Skeletal muscle satellite cell (primary cell): ENCODE measurements around the gene EDA.

Experiments
- H3K27me3 ChIP-seq: 2 replicates; pipeline ENCODE4 v1.7.0; 2013; ENCODE audit warnings: low read length; ENCODE audit not compliant: control insufficient read depth, insufficient read depth
- H3K36me3 ChIP-seq: 2 replicates; pipeline ENCODE4 v1.7.0; 2013; ENCODE audit warnings: mild to moderate bottlenecking, control low read depth, low read length; ENCODE audit not compliant: insufficient read depth
- H3K4me1 ChIP-seq: 2 replicates; pipeline ENCODE4 v1.7.0; 2013; ENCODE audit warnings: low read length; ENCODE audit not compliant: control insufficient read depth, insufficient read depth
- H3K4me2 ChIP-seq: 2 replicates; pipeline ENCODE4 v1.7.0; 2013; ENCODE audit warnings: mild to moderate bottlenecking, low read length
- H3K4me3 ChIP-seq: 2 replicates; pipeline ENCODE4 v1.7.0; 2013; ENCODE audit warnings: low read length
- H3K9ac ChIP-seq: 2 replicates; pipeline ENCODE4 v1.7.0; 2013; ENCODE audit warnings: mild to moderate bottlenecking, low read depth, low read length, moderate library complexity
- H3K9me3 ChIP-seq: replicated peaks from 2 replicates; pipeline ENCODE4 v1.7.0; 2013; ENCODE audit warnings: mild to moderate bottlenecking, control low read depth, low read length

EDA gene

DNA sequence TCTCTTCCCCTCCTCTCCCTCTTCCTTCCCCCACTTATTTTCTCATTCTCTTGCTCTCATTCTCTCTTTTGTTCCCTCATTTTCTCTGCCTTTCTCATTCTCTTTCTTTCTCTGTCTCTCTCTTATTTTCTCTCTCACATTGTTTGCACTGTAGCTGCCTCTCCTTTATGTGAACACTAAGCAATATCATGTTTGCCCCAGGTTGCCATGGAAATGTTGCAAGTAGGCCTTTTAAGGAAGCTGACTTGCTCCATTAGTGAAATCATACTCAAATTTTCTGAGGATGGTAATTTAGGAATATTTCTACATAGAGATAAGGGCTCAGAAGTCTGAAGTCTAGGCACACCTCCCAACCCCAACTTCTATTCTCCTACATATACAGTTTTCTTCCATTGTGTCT, 130.1 kb downstream of the EDA start:
- H3K4me1 ChIP-seq: no peaks in the 10 kb centered on the region
- no peaks in the 10 kb centered on the region for H3K9me3 ChIP-seq
- no peak overlapping the region for H3K4me3 ChIP-seq

DNA sequence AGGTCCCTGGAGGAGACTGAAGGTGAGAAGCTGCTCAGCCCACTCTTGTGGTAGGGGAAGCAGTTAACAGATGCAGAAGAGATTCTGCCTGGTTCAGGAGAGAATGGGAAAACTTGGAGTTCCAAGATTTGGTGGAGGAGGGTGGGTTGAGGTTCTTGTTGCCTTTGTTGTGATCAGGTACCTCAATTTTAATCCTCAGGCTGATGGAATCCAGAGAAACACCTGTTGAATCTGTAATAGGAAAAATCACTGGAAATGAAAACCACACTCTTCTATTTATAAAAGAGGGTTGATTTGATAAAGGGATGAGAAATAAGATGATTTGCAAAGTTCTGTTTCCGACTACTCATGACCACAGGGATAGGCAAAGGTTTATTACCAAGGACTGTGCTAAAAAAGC, 132.1 kb downstream of the EDA start:
- H3K4me1 ChIP-seq: no peaks in the 10 kb centered on the region
- no peaks in the 10 kb centered on the region for H3K27me3 ChIP-seq
- no peak overlapping the region for H3K9ac ChIP-seq
- H3K4me3 ChIP-seq: no peak overlapping the region
- H3K9me3 ChIP-seq: no peaks in the 10 kb centered on the region
- H3K4me2 ChIP-seq: no peak overlapping the region
- H3K36me3 ChIP-seq: no peaks in the 10 kb centered on the region

More for the DNA sequence above, 130.1 kb downstream of the EDA start:
- H3K36me3 ChIP-seq: no peaks in the 10 kb centered on the region
- H3K9ac ChIP-seq: no peak overlapping the region
- no peaks in the 10 kb centered on the region for H3K27me3 ChIP-seq
- H3K4me2 ChIP-seq: no peak overlapping the region

DNA sequence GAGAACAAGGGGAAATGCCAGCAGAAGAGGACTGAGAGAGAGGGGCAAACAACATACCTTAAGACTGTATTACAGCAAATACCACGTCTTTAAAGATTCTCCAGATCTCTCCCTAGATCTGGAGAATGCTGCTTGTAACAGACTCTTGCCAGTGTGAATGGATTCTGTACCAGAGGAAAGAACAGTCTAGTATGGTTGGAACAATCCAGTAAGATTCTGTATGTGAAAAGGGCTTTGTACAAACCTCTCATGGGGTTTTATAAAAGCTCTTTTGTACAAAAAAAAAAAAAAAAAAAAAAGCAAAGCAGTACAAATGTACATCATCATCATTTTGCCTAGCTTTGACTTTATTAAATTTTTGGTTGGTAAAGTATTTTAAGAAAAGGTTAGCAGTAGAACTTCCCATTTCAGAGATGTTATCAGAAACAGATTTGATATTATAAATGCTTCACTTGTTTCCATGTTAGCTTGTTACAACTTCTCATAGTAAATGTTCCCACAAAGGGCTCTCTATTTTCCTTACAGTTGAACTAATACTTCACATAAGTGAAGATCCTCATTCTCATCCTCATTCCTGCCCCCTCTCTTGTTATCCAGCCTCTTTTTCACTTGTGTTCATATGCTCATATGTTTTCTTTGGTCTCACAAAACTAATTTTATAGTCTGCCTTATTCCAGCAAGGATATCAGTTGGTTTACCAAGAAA, 144.2 kb downstream of the EDA start:
- H3K4me3 ChIP-seq: no peak overlapping the region
- H3K9ac ChIP-seq: no peak overlapping the region
- no peaks in the 10 kb centered on the region for H3K4me1 ChIP-seq
- no peaks in the 10 kb centered on the region for H3K9me3 ChIP-seq
- no peaks in the 10 kb centered on the region for H3K36me3 ChIP-seq
- H3K27me3 ChIP-seq: no peaks in the 10 kb centered on the region
- H3K4me2 ChIP-seq: no peak overlapping the region

DNA sequence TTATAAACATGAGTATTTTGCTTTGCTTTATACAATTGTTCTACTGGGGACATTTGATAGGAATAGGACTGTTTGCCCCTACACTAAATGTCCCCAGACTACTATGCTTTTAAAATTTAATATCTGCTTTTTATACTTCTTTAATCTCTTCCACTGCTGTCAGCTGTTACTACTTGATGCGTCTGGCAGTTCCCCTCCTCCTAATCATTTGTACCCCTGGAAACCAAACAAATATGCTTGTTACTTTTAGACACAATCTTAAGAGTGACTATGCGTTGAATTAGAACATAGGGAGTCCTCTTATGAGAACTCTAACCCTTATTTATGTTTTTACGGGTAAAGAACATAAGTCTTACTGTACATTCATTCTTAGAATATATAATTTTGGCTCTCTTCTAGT, 145.7 kb downstream of the EDA start:
- no peak overlapping the region for H3K9ac ChIP-seq
- no peaks in the 10 kb centered on the region for H3K27me3 ChIP-seq
- H3K4me2 ChIP-seq: no peak overlapping the region
- no peaks in the 10 kb centered on the region for H3K4me1 ChIP-seq
- H3K9me3 ChIP-seq: no peaks in the 10 kb centered on the region
- H3K36me3 ChIP-seq: no peaks in the 10 kb centered on the region
- no peak overlapping the region for H3K4me3 ChIP-seq

DNA sequence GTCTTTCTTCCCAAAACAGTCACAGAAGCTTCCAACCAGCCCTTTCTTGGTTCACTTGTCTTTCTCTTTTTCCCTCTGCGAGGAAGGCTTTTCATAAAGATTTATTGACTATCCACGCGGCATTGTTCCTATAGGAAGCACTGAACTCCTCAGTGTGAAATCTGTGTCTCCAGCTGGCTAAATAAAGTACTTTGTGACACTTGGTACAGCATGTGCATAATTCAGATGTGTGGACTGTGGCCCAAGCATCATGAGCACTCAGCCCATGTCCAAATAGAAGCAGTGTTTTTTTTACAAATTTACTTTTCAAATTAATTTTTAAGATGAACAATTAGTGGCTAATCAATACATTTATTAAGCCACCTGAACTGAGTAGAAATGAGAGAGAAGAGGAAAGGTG, 146.4 kb downstream of the EDA start:
- H3K4me3 ChIP-seq: no peak overlapping the region
- no peak overlapping the region for H3K9ac ChIP-seq
- no peak overlapping the region for H3K4me2 ChIP-seq
- no peaks in the 10 kb centered on the region for H3K4me1 ChIP-seq
- no peaks in the 10 kb centered on the region for H3K27me3 ChIP-seq
- H3K36me3 ChIP-seq: no peaks in the 10 kb centered on the region
- no peaks in the 10 kb centered on the region for H3K9me3 ChIP-seq

DNA sequence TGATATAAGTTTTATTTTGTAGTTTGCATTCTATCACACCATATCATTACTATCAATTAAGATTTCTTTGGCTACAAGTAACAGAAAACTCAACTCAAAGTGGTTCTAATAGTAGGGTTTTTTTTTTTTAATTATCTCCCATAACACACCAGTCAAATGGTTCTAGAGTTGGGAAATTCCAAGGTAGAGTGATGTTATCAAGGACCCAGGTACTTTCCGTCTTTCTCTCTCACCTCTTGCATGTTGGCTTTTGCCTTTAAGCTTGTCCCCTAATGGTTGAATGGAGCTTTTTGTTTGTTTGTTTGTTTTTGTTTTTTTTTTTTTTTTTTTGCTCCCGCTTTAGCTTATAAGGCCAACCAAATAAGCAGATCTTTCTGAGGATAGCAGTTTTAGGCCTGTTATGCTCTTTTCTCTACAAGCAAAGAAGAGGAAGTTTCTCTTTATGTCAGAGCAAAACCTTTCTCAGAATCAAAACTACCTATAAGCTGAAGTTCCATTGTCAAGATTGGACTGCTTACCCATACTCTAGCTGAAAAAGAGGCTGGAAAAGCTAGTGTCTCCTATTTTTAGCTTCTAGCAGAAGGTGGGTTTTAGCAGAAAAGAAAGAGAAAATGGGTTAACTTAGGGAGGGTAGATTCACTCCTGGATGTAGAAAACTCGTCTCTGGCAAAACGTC, 177.5 kb downstream of the EDA start:
- Histone ChIP-seq H3K9me3 (no peaks in the 10 kb centered on the region), H3K27me3 (no peaks in the 10 kb centered on the region), H3K4me2 (no peak overlapping the region), H3K36me3 (no peaks in the 10 kb centered on the region), H3K4me1 (no peaks in the 10 kb centered on the region), H3K4me3 (no peak overlapping the region), H3K9ac (no peak overlapping the region)

DNA sequence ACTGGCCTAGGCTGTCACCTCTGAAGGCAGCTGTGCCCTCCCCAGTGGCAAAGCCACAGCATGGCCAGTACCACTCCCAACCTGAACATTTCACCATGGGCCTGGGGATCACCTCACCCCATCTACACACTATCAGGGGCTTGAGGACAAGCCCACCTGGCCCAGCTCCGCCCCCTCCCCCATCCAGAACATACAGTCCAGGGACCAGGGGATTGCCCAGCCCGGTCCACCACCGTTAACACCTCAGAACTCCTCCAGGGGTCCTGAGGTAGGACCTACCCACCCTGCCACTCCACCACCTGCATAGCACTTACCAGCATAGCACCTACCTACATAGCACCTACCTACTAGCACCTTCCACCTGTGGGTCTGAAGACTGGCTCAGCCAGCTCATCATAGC, 179.8 kb downstream of the EDA start:
- no peak overlapping the region for H3K9ac ChIP-seq
- no peaks in the 10 kb centered on the region for H3K4me1 ChIP-seq
- H3K9me3 ChIP-seq: no peaks in the 10 kb centered on the region
- H3K4me3 ChIP-seq: no peak overlapping the region
- H3K36me3 ChIP-seq: no peaks in the 10 kb centered on the region
- no peaks in the 10 kb centered on the region for H3K27me3 ChIP-seq
- H3K4me2 ChIP-seq: no peak overlapping the region

DNA sequence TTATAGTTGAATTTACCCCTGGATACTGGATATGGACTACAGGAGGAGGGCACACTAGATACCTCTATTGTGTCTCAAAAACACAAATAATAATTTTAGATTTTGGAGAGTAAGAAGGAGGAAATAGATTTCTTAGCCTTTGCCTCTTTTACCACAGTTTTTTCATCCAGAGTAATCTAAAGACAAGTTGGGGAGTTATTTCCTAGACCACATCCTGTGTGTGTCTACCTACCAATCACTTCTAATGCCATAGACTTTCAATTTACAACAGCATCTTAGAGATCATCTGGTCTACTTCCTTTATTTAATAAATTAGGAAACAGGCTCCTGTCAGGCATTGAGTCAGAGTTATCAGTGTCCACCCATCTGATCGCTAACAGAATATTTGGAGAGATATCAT, 191.5 kb downstream of the EDA start:
- H3K36me3 ChIP-seq: no peaks in the 10 kb centered on the region
- no peaks in the 10 kb centered on the region for H3K4me1 ChIP-seq
- no peak overlapping the region for H3K4me3 ChIP-seq
- H3K4me2 ChIP-seq: no peak overlapping the region
- no peaks in the 10 kb centered on the region for H3K27me3 ChIP-seq
- no peak overlapping the region for H3K9ac ChIP-seq
- H3K9me3 ChIP-seq: no peaks in the 10 kb centered on the region

DNA sequence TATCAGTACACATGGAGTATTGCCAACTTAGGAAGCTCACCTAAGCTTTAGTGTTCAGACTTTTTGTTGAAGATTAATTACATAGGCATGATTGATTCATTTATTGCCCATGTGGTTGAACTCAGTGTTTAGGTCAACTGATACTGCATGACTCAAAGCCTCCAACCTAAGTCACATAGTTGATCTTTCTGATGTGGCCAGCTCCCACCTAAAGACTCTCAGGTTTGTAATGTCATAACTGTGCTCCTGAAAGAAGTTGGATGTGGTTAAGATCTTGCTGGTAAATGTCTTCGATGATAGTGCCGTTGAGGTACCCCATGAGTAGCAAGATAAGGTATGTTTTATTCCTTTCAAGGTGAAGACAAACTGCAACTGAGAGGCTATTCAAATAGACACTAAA, 192.5 kb downstream of the EDA start:
- H3K9me3 ChIP-seq: no peaks in the 10 kb centered on the region
- no peak overlapping the region for H3K4me3 ChIP-seq
- H3K27me3 ChIP-seq: no peaks in the 10 kb centered on the region
- no peak overlapping the region for H3K9ac ChIP-seq
- H3K4me2 ChIP-seq: no peak overlapping the region
- no peaks in the 10 kb centered on the region for H3K36me3 ChIP-seq
- no peaks in the 10 kb centered on the region for H3K4me1 ChIP-seq

DNA sequence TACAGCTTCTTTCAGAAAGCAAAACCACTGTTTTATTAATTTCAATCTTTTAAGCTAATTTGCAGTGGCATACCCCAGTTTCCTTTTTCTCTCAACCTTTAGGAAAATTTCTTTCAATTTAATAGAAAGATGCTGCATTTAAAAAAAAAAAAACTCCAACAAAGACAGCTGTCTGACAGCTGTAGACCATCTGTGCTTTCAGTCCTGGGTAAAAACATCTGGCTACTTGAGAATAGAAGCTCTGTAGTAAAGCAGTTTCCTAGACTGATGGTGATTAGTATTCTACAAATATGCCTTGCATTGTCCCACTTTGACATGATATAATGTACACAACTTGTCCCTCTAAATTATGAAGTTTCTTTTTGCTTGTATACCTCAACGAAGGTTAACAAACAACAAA, 197.8 kb downstream of the EDA start:
- Histone ChIP-seq H3K27me3 (no peaks in the 10 kb centered on the region), H3K4me2 (no peak overlapping the region), H3K9ac (no peak overlapping the region), H3K9me3 (no peaks in the 10 kb centered on the region), H3K36me3 (no peaks in the 10 kb centered on the region), H3K4me3 (no peak overlapping the region), H3K4me1 (no peaks in the 10 kb centered on the region)

DNA sequence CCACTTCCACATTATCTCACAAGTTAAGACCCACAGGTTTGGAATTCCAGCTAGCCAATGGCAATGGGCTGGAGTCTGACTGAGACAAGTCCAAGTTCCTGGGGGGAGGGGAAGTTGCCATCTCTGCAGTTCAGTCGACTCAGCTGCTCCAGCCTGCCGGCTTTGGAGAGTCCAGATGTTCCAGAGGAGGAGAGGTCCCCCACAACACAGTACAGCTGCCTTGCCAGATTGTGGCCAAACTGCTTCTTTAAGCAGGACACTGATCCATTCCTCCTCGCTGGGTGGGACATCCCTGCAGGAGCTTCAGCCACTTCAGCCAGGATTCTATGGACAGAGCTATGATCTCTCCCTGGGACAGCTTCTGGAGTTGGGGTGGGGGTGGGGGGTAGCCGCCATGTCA, 199.2 kb downstream of the EDA start:
- no peak overlapping the region for H3K4me3 ChIP-seq
- no peaks in the 10 kb centered on the region for H3K36me3 ChIP-seq
- H3K4me2 ChIP-seq: no peak overlapping the region
- H3K4me1 ChIP-seq: no peaks in the 10 kb centered on the region
- no peak overlapping the region for H3K9ac ChIP-seq
- H3K9me3 ChIP-seq: no peaks in the 10 kb centered on the region
- H3K27me3 ChIP-seq: no peaks in the 10 kb centered on the region

DNA sequence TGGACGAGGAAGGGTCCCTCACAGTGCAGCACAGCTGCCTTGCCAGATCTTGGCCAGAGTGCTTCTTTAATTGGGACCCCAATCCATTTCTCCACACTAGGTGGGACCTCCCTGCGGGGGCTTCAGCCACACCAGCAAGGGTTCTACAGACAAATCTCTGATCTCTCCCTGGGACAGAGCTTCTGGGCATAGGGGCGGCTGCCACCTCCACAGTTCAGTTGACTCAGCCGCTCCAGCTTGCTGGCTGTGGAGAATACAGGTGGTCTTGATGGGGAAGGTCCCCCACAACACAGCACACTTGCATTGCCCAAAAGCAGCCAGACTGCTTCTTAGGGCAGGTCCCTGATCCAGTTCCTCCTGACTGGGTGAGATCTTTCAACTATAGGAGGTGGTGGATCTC, 199.6 kb downstream of the EDA start:
- Histone ChIP-seq H3K4me3 (no peak overlapping the region), H3K27me3 (no peaks in the 10 kb centered on the region), H3K9ac (no peak overlapping the region), H3K4me2 (no peak overlapping the region), H3K4me1 (no peaks in the 10 kb centered on the region), H3K9me3 (no peaks in the 10 kb centered on the region), H3K36me3 (no peaks in the 10 kb centered on the region)
